DMS153 treated with DMSO at 0.1 percent for 48 hours (cell line): ENCODE measurements around the gene WNT7B.

ENCODE experiments used
- DNase-seq: peaks from one replicate; lab custom pipeline; 2025; ENCODE audit not compliant: unreplicated experiment; lab: John Stamatoyannopoulos, UW

Gene WNT7B

GRCh38 chr22:45960477-45961386, 16.2 kb downstream of the WNT7B start:
- DNase-seq: no peak

GRCh38 chr22:45959719-45960476, 17.1 kb downstream of the WNT7B start:
- no peak for DNase-seq

- DNase-seq: no peak
Measured at GRCh38 chr22:45958971-45959370, 18.0 kb downstream of the WNT7B start.

DNA sequence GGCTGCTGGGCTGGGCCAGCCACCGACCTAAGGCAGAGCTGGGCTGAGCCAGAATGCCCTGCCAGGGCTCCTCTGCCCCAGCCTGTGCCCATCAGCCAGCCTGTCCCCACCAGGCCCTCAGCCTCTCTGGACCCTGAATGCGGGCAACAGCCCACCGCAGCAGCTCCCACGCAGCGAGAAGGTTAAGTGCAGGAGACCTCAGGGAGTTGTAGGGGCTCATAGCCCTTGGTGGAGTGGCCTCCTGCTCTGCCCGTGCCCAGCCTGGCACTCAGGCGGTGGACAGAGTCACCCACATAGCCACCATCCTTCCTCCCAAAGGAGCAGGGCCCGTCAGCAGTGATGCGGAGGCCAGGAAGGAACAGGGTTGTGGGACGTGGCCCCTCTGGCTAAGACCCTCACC, 19.1 kb downstream of the WNT7B start:
- DNase-seq: no peak

DNA sequence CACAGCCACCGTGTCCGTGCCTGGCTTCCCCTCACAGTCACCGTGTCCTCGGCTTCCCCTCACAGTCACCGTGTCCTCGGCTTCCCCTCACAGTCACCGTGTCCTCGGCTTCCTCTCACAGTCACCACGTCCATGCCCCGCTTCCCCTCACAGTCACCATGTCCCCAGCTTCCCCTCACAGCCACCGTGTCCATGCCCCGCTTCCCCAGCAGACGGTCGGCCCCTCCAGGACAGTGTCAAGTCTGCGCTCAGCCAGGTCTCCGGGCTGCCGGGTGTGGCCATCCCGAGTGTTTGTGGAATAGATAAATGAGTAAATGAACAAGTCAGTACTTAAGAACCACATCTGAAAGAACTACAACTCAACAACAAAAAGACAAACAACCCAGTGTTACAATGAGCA, 23.8 kb downstream of the WNT7B start:
- no peak for DNase-seq

- DNase-seq: no peak
Measured at GRCh38 chr22:45952553-45952952, 24.4 kb downstream of the WNT7B start.

DNA sequence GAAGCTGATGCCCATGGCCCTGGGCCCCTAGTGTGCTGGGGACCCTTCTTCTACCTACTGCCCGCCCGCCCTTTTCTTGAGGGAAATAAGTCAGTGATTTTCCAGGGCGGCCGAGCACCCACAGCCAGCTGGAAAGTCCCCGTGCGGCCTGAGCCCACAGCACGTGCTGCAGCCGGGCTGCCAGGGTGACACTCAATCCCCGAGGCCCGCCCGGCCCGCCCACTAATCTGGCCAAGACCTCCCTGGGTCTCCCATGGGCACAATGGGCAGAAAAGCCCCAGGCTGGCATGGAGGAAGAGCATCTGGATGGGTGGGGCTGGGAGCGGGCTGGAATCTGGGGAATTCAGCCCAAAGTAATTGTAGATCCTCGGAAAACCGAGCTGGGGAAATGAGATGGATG, 24.8 kb downstream of the WNT7B start:
- no peak for DNase-seq

GRCh38 chr22:45949891-45950290, 27.1 kb downstream of the WNT7B start:
- no peak for DNase-seq

DNA sequence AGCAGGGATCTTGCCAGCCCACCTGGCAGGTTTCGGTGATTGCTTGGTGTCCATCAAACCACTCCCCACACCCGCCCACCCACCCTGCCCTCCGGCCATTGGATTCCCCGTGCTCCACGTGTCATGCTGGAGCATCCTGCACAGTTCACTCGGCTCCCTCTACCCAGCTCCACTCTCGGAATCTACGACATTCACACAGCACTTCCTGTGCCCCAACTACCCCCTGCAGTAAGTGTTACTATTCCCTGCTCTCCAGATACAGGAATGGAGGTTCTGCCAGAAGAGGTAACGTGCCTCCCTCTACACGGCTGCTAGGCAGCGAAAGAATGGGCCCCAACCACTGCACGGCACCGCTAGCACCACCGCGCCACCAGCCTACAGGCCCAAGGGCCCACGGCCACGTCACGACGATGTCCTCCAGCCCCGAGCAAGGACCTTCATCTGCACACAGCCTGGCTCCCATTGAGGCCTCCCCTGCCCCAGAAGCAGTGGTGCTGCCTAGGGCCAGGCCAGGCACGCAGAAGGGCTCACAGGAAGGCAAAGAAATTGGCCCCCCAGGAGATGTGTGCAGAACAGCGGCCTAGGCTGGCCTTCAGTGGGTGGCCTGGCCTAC, 27.6 kb downstream of the WNT7B start:
- no peak for DNase-seq

DNA sequence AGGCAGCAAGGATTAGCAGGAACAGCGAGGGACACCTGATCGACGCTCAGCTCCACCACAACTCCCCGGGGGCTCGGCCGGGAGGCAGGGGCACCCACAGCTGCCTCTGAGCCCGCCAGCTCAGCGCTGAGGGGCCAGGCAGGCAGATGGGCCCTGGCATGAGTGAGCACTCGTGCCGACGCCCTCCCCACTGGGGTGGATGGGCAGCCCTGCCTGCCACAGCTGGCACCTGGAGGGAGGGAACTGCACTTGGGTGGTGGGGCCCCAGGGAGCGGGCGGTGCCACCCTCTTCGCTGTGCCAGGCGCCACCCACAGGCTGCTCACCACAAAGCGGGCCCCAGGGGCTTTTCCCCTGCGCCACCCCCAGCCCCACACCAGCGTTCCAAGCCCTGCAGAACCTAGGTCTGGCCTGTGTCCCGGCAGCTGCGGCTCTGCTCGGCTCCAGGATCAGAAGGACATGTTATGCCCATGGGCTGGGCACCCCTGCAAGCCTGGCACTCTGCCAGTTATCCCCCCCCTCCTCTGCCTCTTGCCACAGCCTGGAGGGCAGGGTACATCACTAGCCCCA, 28.8 kb downstream of the WNT7B start:
- no peak for DNase-seq

- DNase-seq: no peak
Measured at GRCh38 chr22:45946805-45947600, 30.0 kb downstream of the WNT7B start.

- no peak for DNase-seq
Measured at GRCh38 chr22:45945621-45946106, 31.3 kb downstream of the WNT7B start.

DNA sequence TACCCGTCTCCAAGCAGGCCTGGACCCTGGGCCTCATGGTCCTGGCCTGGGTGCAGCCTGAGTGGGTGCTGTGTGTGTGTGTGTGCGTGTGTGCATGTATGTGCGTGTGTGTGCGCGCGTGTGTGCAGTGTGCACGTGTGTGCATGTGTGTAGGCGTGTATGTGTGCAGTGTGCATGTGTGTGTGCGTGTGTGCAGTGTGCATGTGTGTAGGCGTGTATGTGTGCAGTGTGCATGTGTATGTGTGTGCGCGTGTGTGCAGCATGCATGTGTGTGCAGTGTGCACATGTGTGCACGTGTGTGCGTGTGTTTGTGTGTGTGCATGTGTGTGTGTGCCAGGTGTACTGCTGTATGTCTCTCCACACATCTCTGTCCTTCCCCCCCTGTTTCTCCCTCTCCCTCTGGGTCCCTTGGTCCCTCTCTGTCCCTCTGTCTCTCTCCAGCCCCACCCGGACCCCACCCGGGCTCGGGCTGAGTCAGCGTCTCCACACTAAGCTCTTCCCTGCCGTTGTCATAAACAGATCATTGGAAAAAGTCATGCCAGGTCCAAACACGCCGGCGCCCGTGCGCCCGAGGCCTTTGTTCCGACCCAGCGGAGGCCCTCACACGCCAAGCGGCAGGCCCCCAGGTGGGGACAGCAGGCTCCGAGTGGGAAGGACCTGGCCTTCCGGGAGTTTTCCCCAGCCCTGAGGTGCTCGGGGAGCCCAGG, 34.0 kb downstream of the WNT7B start:
- no peak for DNase-seq

DNA sequence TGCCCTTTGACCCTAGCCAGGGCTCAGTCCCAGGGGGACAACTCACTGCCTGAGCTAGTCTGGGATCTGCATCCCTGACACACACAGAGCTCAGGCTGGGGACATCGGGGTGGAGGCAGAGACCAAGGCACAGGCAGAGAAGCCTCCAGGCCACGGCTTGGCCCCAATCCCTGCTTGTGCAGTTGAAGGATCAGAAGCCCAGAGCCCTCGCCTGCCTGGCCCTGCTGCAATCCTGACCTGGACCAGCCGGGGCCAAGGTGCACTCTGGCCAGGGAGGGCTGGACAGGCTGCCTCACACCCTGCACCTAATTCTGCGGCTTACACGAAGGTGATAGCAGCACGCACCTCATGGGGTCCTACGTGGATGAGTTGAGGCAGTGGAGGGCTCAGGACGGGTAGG, 34.6 kb downstream of the WNT7B start:
- DNase-seq: no peak

GRCh38 chr22:45938913-45939312, 38.0 kb downstream of the WNT7B start:
- DNase-seq: no peak

- no peak for DNase-seq
Measured at GRCh38 chr22:45937960-45938359, 39.0 kb downstream of the WNT7B start.

DNA sequence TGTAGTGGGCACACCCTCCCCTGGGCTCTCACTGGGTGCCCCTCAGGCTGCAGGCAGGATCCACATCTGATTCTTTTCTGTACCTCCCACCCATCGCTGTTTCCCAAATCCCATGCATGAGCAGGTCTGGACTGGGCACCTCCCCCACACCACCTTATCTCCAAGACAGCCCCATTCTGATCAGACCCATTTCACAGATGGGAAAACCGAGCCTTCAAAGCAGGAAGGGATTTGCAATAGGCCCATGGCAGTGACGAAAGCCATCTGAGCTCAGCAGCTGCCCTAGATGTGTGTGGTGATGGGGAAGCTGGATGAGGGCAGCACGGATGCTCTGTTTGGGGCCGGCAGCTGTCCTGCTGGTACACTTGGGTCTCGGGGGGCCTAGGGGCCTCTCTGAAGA, 41.4 kb downstream of the WNT7B start:
- no peak for DNase-seq

DNA sequence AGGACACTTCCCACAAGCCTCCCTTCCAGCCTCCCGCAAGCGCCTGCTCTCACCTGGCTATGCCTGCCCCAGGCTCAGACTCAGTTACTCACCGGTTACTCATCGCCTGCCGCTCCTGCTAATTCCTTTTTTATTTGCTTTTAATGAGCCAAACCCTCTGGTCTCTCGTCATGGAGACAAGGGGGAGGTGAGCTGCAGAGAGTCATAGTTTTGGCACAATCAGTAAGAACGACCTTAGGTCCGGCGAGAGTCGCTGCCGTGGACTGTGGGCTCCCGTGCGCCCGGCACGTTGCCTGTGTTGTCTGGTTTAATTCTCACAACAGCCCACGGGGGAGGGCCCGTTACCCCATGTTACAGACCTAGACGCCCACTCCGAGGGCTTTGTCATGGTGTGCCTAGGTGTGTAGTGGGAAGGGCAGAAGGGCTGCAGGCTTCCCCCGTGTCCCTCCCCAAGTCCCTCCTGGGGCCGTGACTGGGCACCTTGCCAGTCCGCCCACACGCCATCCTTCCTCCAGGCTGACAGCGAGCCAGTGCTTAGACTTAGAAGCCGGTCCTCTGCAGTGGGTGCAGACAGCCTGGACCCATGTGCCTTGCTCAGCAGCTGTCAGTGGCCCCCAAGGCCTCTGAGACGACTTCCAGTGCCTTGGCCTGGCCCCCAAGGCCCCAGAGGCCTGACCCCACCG, 42.2 kb downstream of the WNT7B start:
- peak; percentile 16 for DNase-seq

DNA sequence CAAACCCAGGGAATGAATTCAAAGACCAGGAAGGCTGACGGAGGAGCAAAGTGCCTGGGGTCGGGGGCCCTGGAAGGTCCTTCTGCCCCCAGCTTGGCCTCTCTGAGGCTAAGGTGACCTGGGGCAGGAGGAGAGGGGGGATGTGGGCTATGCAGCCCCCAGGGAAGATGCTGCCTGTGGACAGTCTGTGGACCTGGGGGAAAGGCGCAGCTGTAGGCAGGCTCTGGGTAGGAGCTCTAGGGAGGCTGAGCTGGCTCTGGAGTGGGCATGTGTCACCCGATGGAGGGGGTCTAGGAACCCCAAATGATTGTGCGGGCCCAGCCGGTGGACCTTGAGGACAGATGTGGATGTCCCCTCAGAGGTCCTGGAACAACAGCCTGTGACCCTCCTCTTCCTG, 42.8 kb downstream of the WNT7B start:
- DNase-seq: no peak
